AG20443 (cell line): ENCODE results near the gene DOP1A.

ENCODE experiments used
- DNase-seq: peaks from one replicate; pipeline ENCODE4 v3.0.0; 2012; ENCODE audit warnings: low spot score, mixed read lengths

Gene DOP1A

GRCh38 chr6:83067448-83068439 lies at the start of gene DOP1A:
Gene DOP1A, plus strand, starts transcription at chr6:83067671. Its CDS starts 29,307 bp downstream, at chr6:83096978.
- peak; percentile 96 for DNase-seq

- DNase-seq, result no peak
Measured at GRCh38 chr6:83019741-83020140, 47.7 kb upstream of the DOP1A start.

- no peak for DNase-seq
Measured at GRCh38 chr6:83031689-83032088, 35.8 kb upstream of the DOP1A start.

GRCh38 chr6:83038246-83038645 lies 29.2 kb upstream of the DOP1A start:
- DNase-seq, result no peak

GRCh38 chr6:83042467-83043053 lies 24.9 kb upstream of the DOP1A start:
- DNase-seq, result no peak

- no peak for DNase-seq
Measured at GRCh38 chr6:83044091-83044768, 23.2 kb upstream of the DOP1A start.

- DNase-seq, result no peak
Measured at GRCh38 chr6:83047065-83047754, 20.3 kb upstream of the DOP1A start.

- no peak for DNase-seq
Measured at GRCh38 chr6:83051377-83052172, 15.9 kb upstream of the DOP1A start.

GRCh38 chr6:83053678-83054077 lies 13.8 kb upstream of the DOP1A start:
- DNase-seq, result no peak

GRCh38 chr6:83055366-83055964 lies 12.0 kb upstream of the DOP1A start:
- peak; percentile 72 for DNase-seq

GRCh38 chr6:83057705-83058321 lies 9.7 kb upstream of the DOP1A start:
- DNase-seq, result peak; percentile 73

GRCh38 chr6:83061190-83061589 lies 6.3 kb upstream of the DOP1A start:
- no peak for DNase-seq

GRCh38 chr6:83062225-83062624 lies 5.2 kb upstream of the DOP1A start:
- DNase-seq, result no peak

GRCh38 chr6:83065511-83066192 lies 1.8 kb upstream of the DOP1A start, which contains the start of gene UBE3D:
Gene UBE3D, minus strand, starts transcription at chr6:83065841. Its CDS starts 123 bp downstream, at chr6:83065718.
- peak; percentile 98 for DNase-seq

GRCh38 chr6:83068616-83069015 lies 1.1 kb downstream of the DOP1A start:
- DNase-seq, result no peak

- DNase-seq, result no peak
Measured at GRCh38 chr6:83069633-83070032, 2.2 kb downstream of the DOP1A start.

GRCh38 chr6:83071023-83071422 lies 3.6 kb downstream of the DOP1A start:
- no peak for DNase-seq

GRCh38 chr6:83071707-83072106 lies 4.2 kb downstream of the DOP1A start:
- DNase-seq, result no peak

GRCh38 chr6:83072726-83073125 lies 5.3 kb downstream of the DOP1A start:
- no peak for DNase-seq

- no peak for DNase-seq
Measured at GRCh38 chr6:83073615-83074014, 6.1 kb downstream of the DOP1A start.
